Measurements from ENCODE around the gene AHSA1. TPM values are rescaled to one million over a fixed set of nuclear protein-coding genes. Genes with fewer than 3 reads are reported as not detected.

AHSA1 gene
- total RNA-seq, 1 experiment from 2014 or later = 375 TPM

DNA sequence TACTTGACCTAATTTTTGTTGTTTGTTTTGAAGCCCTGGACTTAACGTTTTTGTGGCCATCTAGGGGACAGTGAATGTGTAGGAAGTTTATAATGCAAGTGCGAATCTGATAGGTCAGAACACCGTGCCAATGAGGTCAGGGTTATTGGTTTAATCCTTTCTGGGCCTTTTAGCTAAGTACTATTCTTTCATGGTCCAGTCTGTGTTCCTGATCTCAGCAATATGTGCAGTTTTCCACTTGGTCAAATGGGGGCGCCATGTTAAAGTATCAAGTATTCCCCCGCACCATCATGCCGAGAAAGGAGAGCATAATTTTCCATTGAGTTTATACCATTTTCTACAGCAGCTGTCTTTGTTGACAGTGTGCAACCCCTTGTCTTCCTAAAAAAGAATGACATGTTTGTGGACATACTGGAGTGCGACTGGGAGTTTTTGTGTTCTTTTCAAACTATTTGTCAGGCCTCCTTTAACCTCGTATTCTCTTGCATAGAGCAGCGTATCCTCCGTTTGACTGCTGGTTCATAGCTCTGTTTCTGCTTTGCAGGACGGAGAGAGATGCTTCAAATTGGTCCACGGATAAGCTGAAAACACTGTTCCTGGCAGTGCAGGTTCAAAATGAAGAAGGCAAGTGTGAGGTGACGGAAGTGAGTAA, 1.3 kb downstream of the AHSA1 start:
- POLR2A ChIA-PET (ENCODE audit: low non-redundant PET) = interaction anchor here (0.7 kb wide), 1 partner anchor 143 kb away, joined by 9 read pairs; no protein-coding TSS in a partner anchor
- Histone ChIP-seq H3K27ac (ENCODE audit: low read depth, low read length, poor library complexity, severe bottlenecking) (peak overlapping the region; percentile 95), H3K36me3 (ENCODE audit: insufficient read depth, low read length, poor library complexity, severe bottlenecking) (peaks cover 47% of the 10 kb centered on the region), H3K9me3 (ENCODE audit: low read depth, low read length, poor library complexity, severe bottlenecking) (no peaks in the 10 kb centered on the region), H3K27me3 (replicated peaks; ENCODE audit: insufficient read depth, low read depth, low read length, poor library complexity) (no peaks in the 10 kb centered on the region), H3K4me1 (ENCODE audit: insufficient read depth, low read length, poor library complexity, severe bottlenecking) (peaks cover 14% of the 10 kb centered on the region), H3K4me3 (ENCODE audit: low read depth, low read length, poor library complexity, severe bottlenecking) (peak overlapping the region; percentile 88)
- TF ChIP-seq CTCF (conservative IDR thresholded peaks at IDR 0.05; ENCODE audit: low read depth, low read length) (peak; percentile 91), EZH2 (IDR thresholded peaks at IDR 0.05; ENCODE audit: borderline replicate concordance, low read depth, low read length, poor library complexity, severe bottlenecking) (no peak)
- no TSS peak for BruUV-seq (replicated peaks)
- intact Hi-C loops (cut with micrococcal nuclease; ENCODE audit: unreplicated experiment) = loop anchor here (2.0 kb wide), 3 partner anchors 92 to 306 kb away; partner anchors contain the start of genes ALKBH1 and SLIRP
- CTCF ChIA-PET = interaction anchor here (0.6 to 1.4 kb wide), 4 partner anchors 12 to 92 kb away, joined by 3 to 10 read pairs (median 6); no protein-coding TSS in a partner anchor
- DNase-seq (ENCODE audit: low spot score) = peak; percentile 87

DNA sequence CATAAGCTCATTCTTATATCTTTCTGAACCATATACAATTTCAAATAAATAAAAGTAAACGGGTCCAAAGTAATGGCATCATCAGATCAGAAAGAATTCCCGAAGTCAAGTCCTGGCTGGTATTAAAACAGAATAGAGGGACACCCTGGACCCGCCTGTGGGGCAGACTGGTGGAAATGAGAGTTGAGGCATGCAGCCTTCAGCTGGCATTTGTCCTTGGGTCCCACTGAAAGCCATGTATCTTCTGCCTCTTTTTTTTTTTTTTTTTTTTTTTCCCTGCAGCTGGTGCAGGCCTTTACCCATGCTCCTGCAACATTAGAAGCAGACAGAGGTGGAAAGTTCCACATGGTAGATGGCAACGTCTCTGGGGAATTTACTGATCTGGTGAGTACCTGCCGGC, 9.9 kb downstream of the AHSA1 start:
- H3K4me3 ChIP-seq (ENCODE audit: low read depth, low read length, poor library complexity, severe bottlenecking) = no peak overlapping the region
- BruUV-seq (replicated peaks) = no TSS peak
- POLR2A ChIA-PET (ENCODE audit: low non-redundant PET) = interaction anchor here (0.6 to 0.9 kb wide), 3 partner anchors 45 to 91 kb away, joined by 4 to 8 read pairs (median 8); partner anchors contain the start of gene TMED8
- no peak for DNase-seq (ENCODE audit: low spot score)
- CTCF ChIA-PET = no interaction called here
- H3K27ac ChIP-seq (ENCODE audit: low read depth, low read length, poor library complexity, severe bottlenecking) = no peak overlapping the region
- H3K36me3 ChIP-seq (ENCODE audit: insufficient read depth, low read length, poor library complexity, severe bottlenecking) = peaks cover 68% of the 10 kb centered on the region
- TF ChIP-seq CTCF (conservative IDR thresholded peaks at IDR 0.05; ENCODE audit: low read depth, low read length) = no peak
- TF ChIP-seq EZH2 (IDR thresholded peaks at IDR 0.05; ENCODE audit: borderline replicate concordance, low read depth, low read length, poor library complexity, severe bottlenecking) = no peak
- H3K9me3 ChIP-seq (ENCODE audit: low read depth, low read length, poor library complexity, severe bottlenecking) = no peaks in the 10 kb centered on the region
- intact Hi-C loops (cut with micrococcal nuclease; ENCODE audit: unreplicated experiment) = no loop called here
- H3K27me3 ChIP-seq (replicated peaks; ENCODE audit: insufficient read depth, low read depth, low read length, poor library complexity) = no peaks in the 10 kb centered on the region
- H3K4me1 ChIP-seq (ENCODE audit: insufficient read depth, low read length, poor library complexity, severe bottlenecking) = no peaks in the 10 kb centered on the region

- TSS peak; percentile 70 for BruUV-seq (replicated peaks)
- no peak for DNase-seq (ENCODE audit: low spot score)
- H3K27ac ChIP-seq (ENCODE audit: low read depth, low read length, poor library complexity, severe bottlenecking) = no peak overlapping the region
- TF ChIP-seq CTCF (conservative IDR thresholded peaks at IDR 0.05; ENCODE audit: low read depth, low read length) (no peak), EZH2 (IDR thresholded peaks at IDR 0.05; ENCODE audit: borderline replicate concordance, low read depth, low read length, poor library complexity, severe bottlenecking) (no peak)
- peaks cover 55% of the 10 kb centered on the region for H3K36me3 ChIP-seq (ENCODE audit: insufficient read depth, low read length, poor library complexity, severe bottlenecking)
- ChIA-PET CTCF (no interaction called here), POLR2A (ENCODE audit: low non-redundant PET) (no interaction called here)
- no peaks in the 10 kb centered on the region for H3K9me3 ChIP-seq (ENCODE audit: low read depth, low read length, poor library complexity, severe bottlenecking)
- H3K27me3 ChIP-seq (replicated peaks; ENCODE audit: insufficient read depth, low read depth, low read length, poor library complexity) = no peaks in the 10 kb centered on the region
- intact Hi-C loops (cut with micrococcal nuclease; ENCODE audit: unreplicated experiment) = no loop called here
- no peak overlapping the region for H3K4me3 ChIP-seq (ENCODE audit: low read depth, low read length, poor library complexity, severe bottlenecking)
- H3K4me1 ChIP-seq (ENCODE audit: insufficient read depth, low read length, poor library complexity, severe bottlenecking) = no peaks in the 10 kb centered on the region
Measured at GRCh38 chr14:77469067-77469505, 11.2 kb downstream of the AHSA1 start.

All from A673 (cell line).